ENCODE data around the gene GGPS1.

GRCh38 chr1:235278915-235279292 lies 49.5 kb upstream of the GGPS1 start:
- TF ChIP-seq, protein P1, sequence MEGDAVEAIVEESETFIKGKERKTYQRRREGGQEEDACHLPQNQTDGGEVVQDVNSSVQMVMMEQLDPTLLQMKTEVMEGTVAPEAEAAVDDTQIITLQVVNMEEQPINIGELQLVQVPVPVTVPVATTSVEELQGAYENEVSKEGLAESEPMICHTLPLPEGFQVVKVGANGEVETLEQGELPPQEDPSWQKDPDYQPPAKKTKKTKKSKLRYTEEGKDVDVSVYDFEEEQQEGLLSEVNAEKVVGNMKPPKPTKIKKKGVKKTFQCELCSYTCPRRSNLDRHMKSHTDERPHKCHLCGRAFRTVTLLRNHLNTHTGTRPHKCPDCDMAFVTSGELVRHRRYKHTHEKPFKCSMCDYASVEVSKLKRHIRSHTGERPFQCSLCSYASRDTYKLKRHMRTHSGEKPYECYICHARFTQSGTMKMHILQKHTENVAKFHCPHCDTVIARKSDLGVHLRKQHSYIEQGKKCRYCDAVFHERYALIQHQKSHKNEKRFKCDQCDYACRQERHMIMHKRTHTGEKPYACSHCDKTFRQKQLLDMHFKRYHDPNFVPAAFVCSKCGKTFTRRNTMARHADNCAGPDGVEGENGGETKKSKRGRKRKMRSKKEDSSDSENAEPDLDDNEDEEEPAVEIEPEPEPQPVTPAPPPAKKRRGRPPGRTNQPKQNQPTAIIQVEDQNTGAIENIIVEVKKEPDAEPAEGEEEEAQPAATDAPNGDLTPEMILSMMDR (IDR thresholded peaks at IDR 0.05): no peak
- TF ChIP-seq POLR2A (IDR thresholded peaks at IDR 0.05; ENCODE audit: low read depth) (no peak), EP300 (IDR thresholded peaks at IDR 0.05) (no peak), POLR2AphosphoS5 (IDR thresholded peaks at IDR 0.05) (no peak)

Measured in esophagus muscularis mucosa (tissue), 4 donors.